HepG2 (cell line): ENCODE results near the gene NOP58. TPM values are rescaled to one million over a fixed set of nuclear protein-coding genes. Genes with fewer than 3 reads are reported as not detected.

Source experiments
- CEBPZ ChIP-seq: IDR thresholded peaks from 2 replicates; pipeline ENCODE4 v1.6.1; 2012; ENCODE audit warnings: low read length, improper control_type of control experiment
- DDIT3 ChIP-seq: sonication (generic); formaldehyde crosslinking; IDR thresholded peaks from 2 replicates; pipeline ENCODE4 v1.4.0; 2020; ENCODE audit warnings: mild to moderate bottlenecking, missing genetic modification reagents
- DNMT3B ChIP-seq: conservative IDR thresholded peaks from 2 replicates; pipeline ENCODE4 v1.6.1; 2016; ENCODE audit warnings: missing biosample characterization, control low read depth
- GPN1 ChIP-seq: sonication (generic); formaldehyde crosslinking; IDR thresholded peaks from 2 replicates; pipeline ENCODE4 v1.5.1; 2020; ENCODE audit warnings: missing genetic modification reagents, borderline replicate concordance
- LCORL ChIP-seq, 2 experiments: fragments of 450-650 bp in 1 of 2; sonication (generic) in 1 of 2; formaldehyde crosslinking in 1 of 2; IDR thresholded peaks; 2 replicates each; pipeline versions ENCODE4 v1.5.0 to v1.6.1; 2017 to 2020; ENCODE audit warnings: antibody characterized with exemption in 1 of 2, missing genetic modification reagents in 1 of 2
- MAZ ChIP-seq, 2 experiments: sonication (generic) in 1 of 2; formaldehyde crosslinking in 1 of 2; IDR thresholded peaks; 2 replicates each; pipeline versions ENCODE4 v1.5.0 to v1.6.1; 2012 to 2020; ENCODE audit warnings: low read depth in 2 of 2, mild to moderate bottlenecking in 2 of 2, borderline replicate concordance in 1 of 2, improper control_type of control experiment in 1 of 2, low read length in 1 of 2, missing genetic modification reagents in 1 of 2, moderate library complexity in 1 of 2
- MEF2D ChIP-seq: sonication (generic); formaldehyde crosslinking; IDR thresholded peaks from 2 replicates; pipeline ENCODE4 v1.5.1; 2020; ENCODE audit warnings: mild to moderate bottlenecking, missing genetic modification reagents
- NFE2 ChIP-seq: sonication (generic); formaldehyde crosslinking; IDR thresholded peaks from 2 replicates; pipeline ENCODE4 v1.4.0; 2020; ENCODE audit warnings: missing genetic modification reagents
- NFYB ChIP-seq: sonication (generic); formaldehyde crosslinking; IDR thresholded peaks from 2 replicates; pipeline ENCODE4 v1.4.0; 2020; ENCODE audit warnings: missing genetic modification reagents
- PITX1 ChIP-seq: sonication (generic); formaldehyde crosslinking; IDR thresholded peaks from 2 replicates; pipeline ENCODE4 v1.5.1; 2020; ENCODE audit warnings: mild to moderate bottlenecking, missing genetic modification reagents
- SATB2 ChIP-seq: sonication (generic); formaldehyde crosslinking; IDR thresholded peaks from 2 replicates; pipeline ENCODE4 v1.5.0; 2020; ENCODE audit warnings: missing genetic modification reagents
- SSRP1 ChIP-seq: IDR thresholded peaks from 2 replicates; pipeline ENCODE4 v1.6.1; 2016; ENCODE audit warnings: control low read depth
- TEF ChIP-seq: sonication (generic); formaldehyde crosslinking; IDR thresholded peaks from 2 replicates; pipeline ENCODE4 v1.5.0; 2020; ENCODE audit warnings: missing genetic modification reagents
- THYN1 ChIP-seq: sonication (generic); formaldehyde crosslinking; IDR thresholded peaks from 2 replicates; pipeline ENCODE4 v1.8.1; 2023; ENCODE audit warnings: low read depth, mild to moderate bottlenecking, moderate library complexity, missing genetic modification reagents, borderline replicate concordance
- ZFAT ChIP-seq: sonication (generic); formaldehyde crosslinking; conservative IDR thresholded peaks from 2 replicates; pipeline ENCODE4 v1.8.1; 2023; ENCODE audit warnings: missing genetic modification reagents, inconsistent platforms
- ZNF431 ChIP-seq: sonication (generic); formaldehyde crosslinking; IDR thresholded peaks from 2 replicates; pipeline ENCODE4 v1.9.0; 2022; ENCODE audit warnings: missing genetic modification reagents, low read depth, mild to moderate bottlenecking, borderline replicate concordance
- ZNF546 ChIP-seq: sonication (generic); formaldehyde crosslinking; conservative IDR thresholded peaks from 2 replicates; pipeline ENCODE4 v1.8.1; 2023; ENCODE audit warnings: mild to moderate bottlenecking, missing genetic modification reagents
- ZNF589 ChIP-seq: sonication (generic); formaldehyde crosslinking; conservative IDR thresholded peaks from 2 replicates; pipeline ENCODE4 v1.8.0; 2022; ENCODE audit warnings: mild to moderate bottlenecking, moderate library complexity, missing genetic modification reagents
- ZNF616 ChIP-seq: sonication (generic); formaldehyde crosslinking; IDR thresholded peaks from 2 replicates; pipeline ENCODE4 v1.5.0; 2020; ENCODE audit warnings: low read depth, mild to moderate bottlenecking, missing genetic modification reagents
- ZNF775 ChIP-seq: sonication (generic); formaldehyde crosslinking; IDR thresholded peaks from 2 replicates; pipeline ENCODE4 v1.4.0; 2020; ENCODE audit warnings: missing genetic modification reagents, mild to moderate bottlenecking, moderate library complexity, borderline replicate concordance
- polyA plus RNA-seq, 8 experiments: library from polyadenylated mRNA; depleted of rRNA in 3 of 8; stranded (reverse) in 7 of 8; unstranded in 1 of 8; fragments of >200 nt; fragmentation: Illumina TruSeq in 4 of 8; extraction: Trizol in 4 of 8; gene quantifications; 2 replicates each; pipeline versions ENCODE4 v1.2.1 to v1.2.3, GENCODE V29; 2011 to 2016; ENCODE audit warnings: low read depth in 4 of 8, missing spikeins in 1 of 8, mixed read lengths in 1 of 8; ENCODE audit not compliant: insufficient read depth in 1 of 8
- total RNA-seq, 5 experiments: library from RNA; depleted of rRNA; stranded (reverse); fragments of >200 nt; fragmentation: Illumina TruSeq; extraction: Trizol; gene quantifications; 2 replicates each; pipeline ENCODE4 v1.2.3, GENCODE V29; 2016; ENCODE audit warnings: low read depth in 1 of 5
- TF ChIP-seq, protein P1 (sequence below): sonication (generic); formaldehyde crosslinking; IDR thresholded peaks from 2 replicates; pipeline ENCODE4 v1.4.0; 2020; ENCODE audit warnings: mild to moderate bottlenecking, missing genetic modification reagents

NOP58 gene
- total and polyA plus RNA-seq, 2 of the 13 experiments (the other 11 are each of a cell fraction or from before 2014, with no cell fraction given) = 74.9 to 203 TPM

DNA sequence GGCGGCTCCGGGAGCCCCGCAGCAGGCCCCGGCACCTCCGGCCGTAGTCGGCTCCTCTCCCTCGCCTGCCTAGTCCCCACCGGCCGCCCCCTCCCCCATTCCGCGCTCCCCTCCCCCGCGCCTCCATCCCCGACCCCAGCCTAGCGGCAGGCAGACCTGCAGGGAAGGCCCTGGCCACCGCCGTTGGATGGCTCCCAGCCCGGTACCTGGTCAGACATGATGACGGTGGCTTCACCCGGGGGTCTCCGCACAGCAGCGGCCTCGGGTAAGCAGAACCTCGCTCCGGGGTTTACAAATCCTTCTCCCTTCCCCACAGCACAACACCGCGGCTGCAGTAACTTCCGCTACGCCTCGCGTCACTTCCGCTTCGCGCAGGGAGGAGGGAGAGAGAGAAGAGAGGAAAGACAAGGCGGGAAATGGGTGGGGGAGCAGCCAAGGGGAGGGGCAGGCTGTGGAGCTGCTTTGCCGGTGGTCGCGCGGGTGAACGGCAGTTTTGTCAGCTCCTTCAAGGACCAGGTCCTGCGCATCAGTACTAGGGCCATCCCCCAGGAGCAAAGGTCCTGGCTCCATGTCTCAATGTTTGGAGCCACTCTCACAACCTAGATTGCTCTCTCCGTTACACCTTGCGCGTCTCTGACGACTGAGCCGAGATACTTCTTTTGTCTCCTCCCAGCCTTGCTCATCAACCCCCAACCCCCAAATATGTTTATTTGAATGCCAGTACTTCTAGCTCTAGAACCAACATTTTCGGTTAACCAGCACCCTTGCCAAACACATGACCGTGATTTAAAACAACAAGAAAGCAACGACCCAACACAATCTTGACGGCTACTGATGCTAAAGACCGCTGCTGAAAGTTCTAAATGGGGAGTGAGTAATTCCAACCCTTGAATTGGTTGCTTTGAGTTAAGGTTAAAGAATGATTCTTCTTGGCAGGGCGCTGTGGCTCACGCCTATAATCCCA is 27.0 kb upstream of the NOP58 start, which contains the start of gene SUMO1 (continued):
- peak; percentile 68; the same call in 1 of the 2 replicates for TF ChIP-seq MEF2D (CRISPR knock-in tag)
- no peak for TF ChIP-seq ZFAT
- no peak for TF ChIP-seq NFE2 (CRISPR knock-in tag)
- TF ChIP-seq NFYB (CRISPR knock-in tag) = peak; percentile 11; the same call in 1 of the 2 replicates
- TF ChIP-seq ZNF431 = peak; percentile 80; the same call in 1 of the 2 replicates
- TF ChIP-seq CEBPZ = no peak
- TF ChIP-seq PITX1 (CRISPR knock-in tag) = peak; percentile 78
- TF ChIP-seq GPN1 (CRISPR knock-in tag) = no peak
- TF ChIP-seq LCORL (IDR thresholded peaks at IDR 0.05) = no peak
- no peak for TF ChIP-seq LCORL (CRISPR knock-in tag; IDR thresholded peaks at IDR 0.05)
- TF ChIP-seq ZNF589 (CRISPR knock-in tag) = peak; percentile 96
- no peak; the same call in 1 of the 2 replicates for TF ChIP-seq ZNF616 (CRISPR knock-in tag)
- TF ChIP-seq, protein P1, sequence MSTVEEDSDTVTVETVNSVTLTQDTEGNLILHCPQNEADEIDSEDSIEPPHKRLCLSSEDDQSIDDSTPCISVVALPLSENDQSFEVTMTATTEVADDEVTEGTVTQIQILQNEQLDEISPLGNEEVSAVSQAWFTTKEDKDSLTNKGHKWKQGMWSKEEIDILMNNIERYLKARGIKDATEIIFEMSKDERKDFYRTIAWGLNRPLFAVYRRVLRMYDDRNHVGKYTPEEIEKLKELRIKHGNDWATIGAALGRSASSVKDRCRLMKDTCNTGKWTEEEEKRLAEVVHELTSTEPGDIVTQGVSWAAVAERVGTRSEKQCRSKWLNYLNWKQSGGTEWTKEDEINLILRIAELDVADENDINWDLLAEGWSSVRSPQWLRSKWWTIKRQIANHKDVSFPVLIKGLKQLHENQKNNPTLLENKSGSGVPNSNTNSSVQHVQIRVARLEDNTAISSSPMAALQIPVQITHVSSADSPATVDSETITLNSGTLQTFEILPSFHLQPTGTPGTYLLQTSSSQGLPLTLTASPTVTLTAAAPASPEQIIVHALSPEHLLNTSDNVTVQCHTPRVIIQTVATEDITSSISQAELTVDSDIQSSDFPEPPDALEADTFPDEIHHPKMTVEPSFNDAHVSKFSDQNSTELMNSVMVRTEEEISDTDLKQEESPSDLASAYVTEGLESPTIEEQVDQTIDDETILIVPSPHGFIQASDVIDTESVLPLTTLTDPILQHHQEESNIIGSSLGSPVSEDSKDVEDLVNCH (CRISPR knock-in tag) = peak; percentile 17; the same call in 1 of the 2 replicates
- TF ChIP-seq ZNF546 (CRISPR knock-in tag) = 0 out of 2 replicates have a peak, but pooled peaks have one; percentile 6
- no peak for TF ChIP-seq ZNF775 (CRISPR knock-in tag)
- TF ChIP-seq DDIT3 (CRISPR knock-in tag) = no peak
- TF ChIP-seq SATB2 (CRISPR knock-in tag) = 0 out of 2 replicates have a peak, but pooled peaks have one; percentile 74
- 0 out of 2 replicates have a peak, but pooled peaks have one; percentile 21 for TF ChIP-seq TEF (CRISPR knock-in tag)
- no peak for TF ChIP-seq SSRP1 (CRISPR knock-in tag)
- peak; percentile 79; the same call in 1 of the 2 replicates for TF ChIP-seq THYN1 (CRISPR knock-in tag)
- no peak; the same call in 1 of the 2 replicates for TF ChIP-seq DNMT3B (CRISPR knock-in tag)
- TF ChIP-seq MAZ (IDR thresholded peaks at IDR 0.05; ENCODE audit: borderline replicate concordance, low read depth, low read length) = peak; percentile 65; the same call in 1 of the 2 replicates
- TF ChIP-seq MAZ (CRISPR knock-in tag; IDR thresholded peaks at IDR 0.05; ENCODE audit: low read depth) = peak; percentile 91
